OCI-LY1 (cell line): ENCODE results near the gene PCF11.

Source experiments
- EZH2 ChIP-seq: fragments of 200-600 bp; sonication (generic), shearing (Covaris generic); IDR thresholded peaks from 2 replicates; pipeline ENCODE4 v1.8.0; 2017; ENCODE audit warnings: borderline replicate concordance, mixed run types, mild to moderate bottlenecking, antibody characterized with exemption, low read length, moderate library complexity, mixed read lengths
- TF ChIP-seq, protein P1 (sequence below): fragments of 200-600 bp; sonication (generic), shearing (Covaris generic); IDR thresholded peaks from 2 replicates; pipeline ENCODE4 v1.5.1; 2017; ENCODE audit warnings: mild to moderate bottlenecking, antibody characterized with exemption, low read length, moderate library complexity, mixed read lengths

DNA sequence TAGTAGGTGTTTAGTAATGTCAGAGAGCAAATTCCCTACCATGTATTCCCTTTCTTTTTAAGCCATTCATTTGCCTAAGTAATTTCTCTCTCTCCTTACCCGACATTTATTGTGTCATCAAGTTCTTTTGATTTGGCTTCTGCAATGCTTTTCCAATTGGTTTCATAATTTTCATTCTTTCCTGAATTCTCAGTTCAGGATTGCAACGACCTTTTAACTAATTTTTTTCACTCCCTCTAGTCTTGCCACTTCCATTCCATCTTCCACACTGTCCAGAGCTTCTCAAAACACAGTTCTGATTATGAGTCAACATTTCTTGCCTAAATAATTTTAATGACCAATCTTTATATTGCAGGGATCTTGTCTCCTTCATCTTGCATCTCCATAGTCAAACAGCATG is 44.0 kb upstream of the PCF11 start:
- TF ChIP-seq, protein P1, sequence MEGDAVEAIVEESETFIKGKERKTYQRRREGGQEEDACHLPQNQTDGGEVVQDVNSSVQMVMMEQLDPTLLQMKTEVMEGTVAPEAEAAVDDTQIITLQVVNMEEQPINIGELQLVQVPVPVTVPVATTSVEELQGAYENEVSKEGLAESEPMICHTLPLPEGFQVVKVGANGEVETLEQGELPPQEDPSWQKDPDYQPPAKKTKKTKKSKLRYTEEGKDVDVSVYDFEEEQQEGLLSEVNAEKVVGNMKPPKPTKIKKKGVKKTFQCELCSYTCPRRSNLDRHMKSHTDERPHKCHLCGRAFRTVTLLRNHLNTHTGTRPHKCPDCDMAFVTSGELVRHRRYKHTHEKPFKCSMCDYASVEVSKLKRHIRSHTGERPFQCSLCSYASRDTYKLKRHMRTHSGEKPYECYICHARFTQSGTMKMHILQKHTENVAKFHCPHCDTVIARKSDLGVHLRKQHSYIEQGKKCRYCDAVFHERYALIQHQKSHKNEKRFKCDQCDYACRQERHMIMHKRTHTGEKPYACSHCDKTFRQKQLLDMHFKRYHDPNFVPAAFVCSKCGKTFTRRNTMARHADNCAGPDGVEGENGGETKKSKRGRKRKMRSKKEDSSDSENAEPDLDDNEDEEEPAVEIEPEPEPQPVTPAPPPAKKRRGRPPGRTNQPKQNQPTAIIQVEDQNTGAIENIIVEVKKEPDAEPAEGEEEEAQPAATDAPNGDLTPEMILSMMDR: no peak
- no peak for TF ChIP-seq EZH2
